Caco-2 (cell line): ENCODE measurements around the gene PMFBP1. TPM values are rescaled to one million over a fixed set of nuclear protein-coding genes. Genes with fewer than 3 reads are reported as not detected.

Experiments used
- BruUV-seq: library from RNA; stranded (reverse); fragments of 400-500 nt; replicated peaks from 2 replicates; lab custom pipeline; 2021; lab: Mats Ljungman, UMichigan
- CTCF ChIA-PET: fragments of 300-600 bp; sonication (Branson Sonifier 250); formaldehyde crosslinking; loops from one replicate; lab custom pipeline; 2022; ENCODE audit warnings: antibody characterized with exemption; lab: Charles Lee
- POLR2A ChIA-PET: fragments of 300-600 bp; sonication (Branson Sonifier 250); formaldehyde crosslinking; loops from one replicate; lab custom pipeline; 2022; ENCODE audit warnings: antibody characterized with exemption; lab: Charles Lee
- DNase-seq, 2 experiments: peaks; one replicate each; pipeline versions ENCODE4 v3.0.0 to v3.0.0-alpha.2; 2020 to 2022
- H3K27me3 ChIP-seq: replicated peaks from 2 replicates; pipeline ENCODE4 v1.6.0; 2011; ENCODE audit warnings: low read length; ENCODE audit not compliant: control insufficient read depth, insufficient read depth
- H3K36me3 ChIP-seq: 2 replicates; pipeline ENCODE4 v1.5.1; 2011; ENCODE audit warnings: low read length; ENCODE audit not compliant: control insufficient read depth, insufficient read depth
- H3K4me1 ChIP-seq: fragments of 250-450 bp; sonication (Bioruptor Pico); 2 replicates; pipeline ENCODE4 v1.5.1; 2020; ENCODE audit warnings: mild to moderate bottlenecking
- H3K4me3 ChIP-seq: 2 replicates; pipeline ENCODE4 v1.5.1; 2011; ENCODE audit warnings: low read depth, mild to moderate bottlenecking, control low read depth, low read length
- H3K9me3 ChIP-seq: fragments of 250-450 bp; sonication (Bioruptor Pico); 2 replicates; pipeline ENCODE4 v1.5.1; 2020; ENCODE audit warnings: mild to moderate bottlenecking, moderate library complexity
- H3K27ac Mint-ChIP-seq: one replicate; pipeline ENCODE4 v1.8.0; 2022; ENCODE audit warnings: mixed read lengths; ENCODE audit not compliant: unreplicated experiment
- H3K27me3 Mint-ChIP-seq: one replicate; pipeline ENCODE4 v1.8.0; 2022; ENCODE audit warnings: mixed read lengths; ENCODE audit not compliant: insufficient read depth, unreplicated experiment
- H3K36me3 Mint-ChIP-seq: one replicate; pipeline ENCODE4 v1.8.0; 2022; ENCODE audit warnings: mild to moderate bottlenecking, mixed read lengths; ENCODE audit not compliant: insufficient read depth, unreplicated experiment
- H3K4me1 Mint-ChIP-seq: one replicate; pipeline ENCODE4 v1.8.0; 2022; ENCODE audit warnings: low read depth, mixed read lengths; ENCODE audit not compliant: unreplicated experiment
- H3K4me3 Mint-ChIP-seq: one replicate; pipeline ENCODE4 v1.8.0; 2022; ENCODE audit warnings: mild to moderate bottlenecking, moderate library complexity, mixed read lengths; ENCODE audit not compliant: unreplicated experiment
- H3K9me3 Mint-ChIP-seq: one replicate; pipeline ENCODE4 v1.8.0; 2022; ENCODE audit warnings: mixed read lengths; ENCODE audit not compliant: unreplicated experiment
- CTCF ChIP-seq, 2 experiments: fragments of 200-600 bp in 1 of 2; IDR thresholded peaks; 1 replicate in 1 of 2; 2 replicates in 1 of 2; pipeline versions ENCODE4 v1.5.1 to v1.8.0; 2011 to 2022; ENCODE audit warnings: antibody characterized with exemption in 1 of 2, control low read depth in 1 of 2, inconsistent platforms in 1 of 2, low read depth in 1 of 2, low read length in 1 of 2, mild to moderate bottlenecking in 1 of 2, moderate library complexity in 1 of 2; ENCODE audit not compliant: insufficient read depth in 1 of 2, severe bottlenecking in 1 of 2, unreplicated experiment in 1 of 2
- intact Hi-C: fragments of 100-400 bp; cut with micrococcal nuclease; formaldehyde crosslinking; loops from one replicate; pipeline ENCODE4 v1.10.0; 2022; ENCODE audit not compliant: unreplicated experiment
- total RNA-seq: library from RNA; stranded (reverse); gene quantifications from 2 replicates; pipeline ENCODE4 v1.2.3, GENCODE V29; 2022

Gene PMFBP1
- total RNA-seq, 1 experiment from 2014 or later, result 5.6 TPM

- BruUV-seq, result no TSS peak
- H3K9me3 ChIP-seq, result no peaks in the 10 kb centered on the region
- Mint-ChIP-seq H3K27me3 (peaks cover 13% of the 10 kb centered on the region), H3K4me1 (peaks cover 12% of the 10 kb centered on the region), H3K9me3 (no peaks in the 10 kb centered on the region), H3K4me3 (no peak overlapping the region), H3K36me3 (no peaks in the 10 kb centered on the region), H3K27ac (no peak overlapping the region)
- no peak overlapping the region for H3K4me3 ChIP-seq
- no peaks in the 10 kb centered on the region; the same call in 1 of the 2 replicates for H3K27me3 ChIP-seq
- CTCF ChIA-PET, result no interaction called here
- POLR2A ChIA-PET, result no interaction called here
- H3K36me3 ChIP-seq, result no peaks in the 10 kb centered on the region
- TF ChIP-seq CTCF (IDR thresholded peaks at IDR 0.05; ENCODE audit: insufficient read depth in 1 of 2, low read depth in 1 of 2, low read length in 1 of 2, severe bottlenecking in 1 of 2, unreplicated experiment in 1 of 2), result no peak
- H3K4me1 ChIP-seq, result peaks cover 14% of the 10 kb centered on the region
- intact Hi-C loops, result no loop called here
- DNase-seq, result no peak
Observed at GRCh38 chr16:72206299-72206698, 34.3 kb upstream of the PMFBP1 start.

GRCh38 chr16:72203401-72203800 lies 31.4 kb upstream of the PMFBP1 start:
- no peak for DNase-seq
- TF ChIP-seq CTCF (IDR thresholded peaks at IDR 0.05; ENCODE audit: insufficient read depth in 1 of 2, low read depth in 1 of 2, low read length in 1 of 2, severe bottlenecking in 1 of 2, unreplicated experiment in 1 of 2), result no peak
- BruUV-seq, result no TSS peak
- Mint-ChIP-seq H3K4me3 (no peak overlapping the region), H3K27ac (no peak overlapping the region), H3K36me3 (no peaks in the 10 kb centered on the region), H3K9me3 (no peaks in the 10 kb centered on the region), H3K4me1 (peaks cover 12% of the 10 kb centered on the region), H3K27me3 (peaks cover 19% of the 10 kb centered on the region)
- Histone ChIP-seq H3K36me3 (no peaks in the 10 kb centered on the region), H3K9me3 (no peaks in the 10 kb centered on the region), H3K27me3 (peaks cover 2% of the 10 kb centered on the region; the same call in 1 of the 2 replicates), H3K4me1 (peaks cover 14% of the 10 kb centered on the region), H3K4me3 (no peak overlapping the region)
- POLR2A ChIA-PET, result interaction anchor here (0.6 kb wide), 1 partner anchor 110 kb away, joined by 3 read pairs; the partner anchor contains the start of genes DHX38 and TXNL4B
- CTCF ChIA-PET, result interaction anchor here (0.6 to 1.1 kb wide), 2 partner anchors 96 to 263 kb away, joined by 3 to 4 read pairs; no protein-coding TSS in a partner anchor
- intact Hi-C loops, result loop anchor here (2.0 kb wide), 1 partner anchor 79 kb away; no protein-coding TSS in a partner anchor

DNA sequence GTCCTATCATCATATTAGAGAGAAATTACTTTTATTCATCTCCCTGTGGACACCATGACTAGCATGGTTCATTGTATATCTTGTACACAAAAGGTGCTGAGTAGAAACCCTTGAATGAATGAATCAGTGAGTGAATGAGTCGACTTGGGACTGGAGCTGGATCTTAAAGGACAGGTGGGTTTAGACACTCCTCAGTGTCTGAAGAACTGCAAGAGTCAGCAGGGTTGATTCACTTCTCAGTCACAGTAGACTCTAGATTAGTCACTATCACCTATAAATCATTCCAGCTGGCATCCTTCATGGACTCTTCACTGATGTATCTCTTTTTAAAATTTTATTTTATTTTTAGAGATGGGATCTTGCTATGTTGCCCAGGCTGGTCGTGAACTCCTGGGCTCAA lies 30.1 kb upstream of the PMFBP1 start:
- H3K4me3 ChIP-seq, result no peak overlapping the region
- no peaks in the 10 kb centered on the region for H3K9me3 Mint-ChIP-seq
- no peak for TF ChIP-seq CTCF (IDR thresholded peaks at IDR 0.05; ENCODE audit: insufficient read depth in 1 of 2, low read depth in 1 of 2, low read length in 1 of 2, severe bottlenecking in 1 of 2, unreplicated experiment in 1 of 2)
- no TSS peak for BruUV-seq
- ChIA-PET CTCF (interaction anchor here (1.1 kb wide), 1 partner anchor 265 kb away, joined by 4 read pairs; no protein-coding TSS in a partner anchor), POLR2A (no interaction called here)
- intact Hi-C loops, result loop anchor here (1.0 to 2.0 kb wide), 2 partner anchors 22 to 77 kb away; no protein-coding TSS in a partner anchor
- H3K9me3 ChIP-seq, result no peaks in the 10 kb centered on the region
- DNase-seq, result no peak
- peaks cover 14% of the 10 kb centered on the region for H3K4me1 ChIP-seq
- no peak overlapping the region for H3K27ac Mint-ChIP-seq
- peaks cover 14% of the 10 kb centered on the region for H3K27me3 Mint-ChIP-seq
- H3K27me3 ChIP-seq, result peaks cover 2% of the 10 kb centered on the region; the same call in 1 of the 2 replicates
- H3K4me3 Mint-ChIP-seq, result no peak overlapping the region
- no peaks in the 10 kb centered on the region for H3K36me3 ChIP-seq
- H3K4me1 Mint-ChIP-seq, result peaks cover 12% of the 10 kb centered on the region
- H3K36me3 Mint-ChIP-seq, result no peaks in the 10 kb centered on the region
